ENCODE measurements around the gene INTS14. TPM values are rescaled to one million over a fixed set of nuclear protein-coding genes. Genes with fewer than 3 reads are reported as not detected.

Gene INTS14
- total RNA-seq, 6 experiments from 2014 or later, result 27.8 to 35.0 (median 31.0) TPM

- Mint-ChIP-seq H3K9me3 (no peaks in the 10 kb centered on the region), H3K27ac (no peak overlapping the region), H3K27me3 (ENCODE audit: insufficient read depth) (no peaks in the 10 kb centered on the region), H3K36me3 (ENCODE audit: low read depth) (peaks cover 17% of the 10 kb centered on the region), H3K4me3 (no peak overlapping the region), H3K4me1 (ENCODE audit: low read depth) (no peaks in the 10 kb centered on the region)
- no peak for DNase-seq
- peak; percentile 61 for TF ChIP-seq CTCF (IDR thresholded peaks at IDR 0.05)
Observed at GRCh38 chr15:65595960-65596359, 15.0 kb downstream of the INTS14 start.

GRCh38 chr15:65587094-65587493 lies 23.8 kb downstream of the INTS14 start:
- Mint-ChIP-seq H3K4me3 (no peak overlapping the region), H3K36me3 (ENCODE audit: low read depth) (peaks cover 61% of the 10 kb centered on the region), H3K9me3 (no peaks in the 10 kb centered on the region), H3K27me3 (ENCODE audit: insufficient read depth) (no peaks in the 10 kb centered on the region), H3K27ac (no peak overlapping the region), H3K4me1 (ENCODE audit: low read depth) (peaks cover 12% of the 10 kb centered on the region)
- no peak for TF ChIP-seq CTCF (IDR thresholded peaks at IDR 0.05)
- no peak for DNase-seq

- Mint-ChIP-seq H3K27me3 (ENCODE audit: insufficient read depth) (no peaks in the 10 kb centered on the region), H3K4me1 (ENCODE audit: low read depth) (peaks cover 29% of the 10 kb centered on the region), H3K27ac (peak overlapping the region; percentile 66), H3K36me3 (ENCODE audit: low read depth) (peaks cover 59% of the 10 kb centered on the region), H3K4me3 (no peak overlapping the region), H3K9me3 (no peaks in the 10 kb centered on the region)
- no peak for TF ChIP-seq CTCF (IDR thresholded peaks at IDR 0.05)
- no peak for DNase-seq
Observed at GRCh38 chr15:65584241-65584640, 26.7 kb downstream of the INTS14 start.

- H3K36me3 Mint-ChIP-seq (ENCODE audit: low read depth), result peaks cover 63% of the 10 kb centered on the region
Observed at GRCh38 chr15:65583701-65584100, 27.2 kb downstream of the INTS14 start.

DNA sequence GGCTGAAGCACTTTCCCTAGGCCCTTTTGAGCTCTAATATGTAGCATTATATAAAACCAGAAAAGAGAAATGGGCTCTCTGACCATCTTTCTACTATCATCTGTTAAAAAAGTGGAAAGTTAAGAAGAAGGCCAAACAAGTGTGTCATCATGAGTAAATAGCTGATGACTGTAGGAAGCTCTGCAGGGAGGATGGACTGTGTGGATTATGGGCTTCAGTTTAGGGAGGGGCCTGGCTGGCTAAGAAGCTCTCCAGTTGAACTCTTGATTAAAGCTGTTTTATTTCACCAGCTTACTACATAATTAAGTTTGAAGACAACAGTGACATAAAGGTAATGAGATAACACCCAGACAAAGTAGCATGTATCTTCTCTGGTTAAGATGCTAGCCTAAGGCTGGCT lies 30.6 kb downstream of the INTS14 start:
- Mint-ChIP-seq H3K4me1 (ENCODE audit: low read depth) (peaks cover 66% of the 10 kb centered on the region), H3K9me3 (no peaks in the 10 kb centered on the region), H3K27ac (peak overlapping the region; percentile 86), H3K27me3 (ENCODE audit: insufficient read depth) (no peaks in the 10 kb centered on the region), H3K36me3 (ENCODE audit: low read depth) (peaks cover 57% of the 10 kb centered on the region), H3K4me3 (peak overlapping the region; percentile 39; the same call in 1 of the 2 replicates)
- DNase-seq, result peak; percentile 75
- no peak for TF ChIP-seq CTCF (IDR thresholded peaks at IDR 0.05)

More at GRCh38 chr15:65583701-65584100, 27.2 kb downstream of the INTS14 start:
- peaks cover 35% of the 10 kb centered on the region for H3K4me1 Mint-ChIP-seq (ENCODE audit: low read depth)
- H3K9me3 Mint-ChIP-seq, result no peaks in the 10 kb centered on the region
- peak; percentile 17 for DNase-seq
- H3K27me3 Mint-ChIP-seq (ENCODE audit: insufficient read depth), result no peaks in the 10 kb centered on the region
- no peak for TF ChIP-seq CTCF (IDR thresholded peaks at IDR 0.05)
- peak overlapping the region; percentile 66 for H3K27ac Mint-ChIP-seq
- H3K4me3 Mint-ChIP-seq, result no peak overlapping the region

DNA sequence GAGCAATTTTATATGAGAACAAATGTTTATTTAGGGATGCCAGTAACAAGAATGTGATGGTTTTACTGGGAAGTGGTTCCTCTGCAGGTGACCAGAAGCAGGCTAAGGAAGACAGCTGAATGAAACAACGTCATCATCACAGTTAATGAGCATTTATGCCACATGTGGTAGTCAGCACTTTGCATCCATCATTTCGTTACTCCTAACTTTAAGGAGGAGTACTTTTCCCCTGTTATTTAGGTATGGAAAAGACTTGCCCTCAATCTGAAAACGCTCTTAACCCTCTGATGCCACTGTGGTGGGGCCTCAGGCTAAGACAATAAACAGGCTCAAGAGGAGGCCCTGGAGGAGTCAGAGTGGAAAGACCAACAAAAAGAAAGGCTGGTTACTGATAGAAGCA lies 31.2 kb downstream of the INTS14 start:
- Mint-ChIP-seq H3K4me1 (ENCODE audit: low read depth) (peaks cover 66% of the 10 kb centered on the region), H3K27me3 (ENCODE audit: insufficient read depth) (no peaks in the 10 kb centered on the region), H3K36me3 (ENCODE audit: low read depth) (peaks cover 57% of the 10 kb centered on the region), H3K4me3 (peak overlapping the region; percentile 39), H3K27ac (peak overlapping the region; percentile 86), H3K9me3 (no peaks in the 10 kb centered on the region)
- TF ChIP-seq CTCF (IDR thresholded peaks at IDR 0.05), result no peak
- no peak for DNase-seq
